ENCODE results near the gene PTPRM.

DNA sequence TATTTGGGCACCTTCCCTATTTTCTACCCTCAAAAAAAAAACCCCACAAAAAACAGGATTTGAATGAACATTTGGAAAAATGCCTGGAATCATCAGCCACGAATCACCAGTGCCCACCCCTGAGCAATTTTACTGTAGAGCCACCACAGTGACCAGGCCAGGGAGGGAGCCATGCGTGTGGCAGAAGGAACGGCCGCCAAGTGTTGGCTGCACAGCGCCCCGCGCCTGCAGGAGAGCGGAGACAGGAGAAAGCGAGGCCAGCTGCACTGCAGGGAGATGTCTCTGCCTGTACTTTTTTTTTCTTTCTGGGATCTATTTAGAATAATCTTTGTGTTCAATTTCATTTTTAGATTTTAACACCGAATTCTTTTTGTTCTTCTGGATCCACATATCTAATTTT is 772.8 kb downstream of the PTPRM start:
- TF ChIP-seq POLR2A (IDR thresholded peaks at IDR 0.05; ENCODE audit: low read depth, low read length) (no peak), TAF1 (IDR thresholded peaks at IDR 0.05; ENCODE audit: low read depth, low read length) (no peak), POLR2AphosphoS5 (IDR thresholded peaks at IDR 0.05; ENCODE audit: low read depth, low read length) (no peak), SPI1 (IDR thresholded peaks at IDR 0.05; ENCODE audit: low read depth, low read length) (no peak), PAX5 (IDR thresholded peaks at IDR 0.05; ENCODE audit: insufficient read depth, low read length, severe bottlenecking) (no peak), POU2F2 (IDR thresholded peaks at IDR 0.05; ENCODE audit: low read depth, low read length) (no peak)

Data from GM12891 (cell line).